GM23338 (cell line): ENCODE data around the gene TMEM185B. TPM values are rescaled to one million over a fixed set of nuclear protein-coding genes. Genes with fewer than 3 reads are reported as not detected.

ENCODE experiments used
- ATAC-seq: fragments of 200-7000 bp; cut with Tn5 transposase; 3 replicates; pipeline ENCODE4 v1.9.1; 2020
- DNase-seq: peaks from one replicate; pipeline ENCODE4 v3.0.0-alpha.2; 2015; ENCODE audit warnings: low spot score
- H2AFZ ChIP-seq: fragments of 200-600 bp; sonication (generic); 2 replicates; pipeline ENCODE4 v1.8.0; 2016; ENCODE audit warnings: antibody characterized with exemption, mild to moderate bottlenecking, moderate library complexity
- H3F3A ChIP-seq: fragments of 200-600 bp; sonication (generic); replicated peaks from 2 replicates; pipeline ENCODE4 v1.8.0; 2017; ENCODE audit warnings: antibody characterized with exemption, mixed run types, low read depth
- H3K27ac ChIP-seq: fragments of 200-600 bp; sonication (generic); 2 replicates; pipeline ENCODE4 v1.6.1; 2016; ENCODE audit warnings: low read depth
- H3K27me3 ChIP-seq: fragments of 200-600 bp; sonication (generic); 2 replicates; pipeline ENCODE4 v1.8.0; 2016; ENCODE audit warnings: mild to moderate bottlenecking, mixed run types, moderate library complexity; ENCODE audit not compliant: insufficient read depth
- H3K36me3 ChIP-seq: fragments of 200-600 bp; sonication (generic); 2 replicates; pipeline ENCODE4 v1.8.0; 2016; ENCODE audit warnings: mild to moderate bottlenecking; ENCODE audit not compliant: insufficient read depth
- H3K4me1 ChIP-seq: fragments of 200-600 bp; sonication (generic); 2 replicates; pipeline ENCODE4 v1.8.0; 2016; ENCODE audit warnings: mild to moderate bottlenecking, moderate library complexity; ENCODE audit not compliant: insufficient read depth
- H3K4me2 ChIP-seq: fragments of 200-600 bp; sonication (generic); 2 replicates; pipeline ENCODE4 v1.7.1; 2017; ENCODE audit warnings: mixed run types
- H3K4me3 ChIP-seq: fragments of 200-600 bp; sonication (generic); 2 replicates; pipeline ENCODE4 v1.6.1; 2016; ENCODE audit warnings: mixed run types
- H3K79me2 ChIP-seq: fragments of 200-600 bp; sonication (generic); replicated peaks from 2 replicates; pipeline ENCODE4 v1.8.0; 2017; ENCODE audit warnings: mild to moderate bottlenecking; ENCODE audit not compliant: insufficient read depth
- H3K9me2 ChIP-seq: fragments of 200-600 bp; sonication (generic); 2 replicates; pipeline ENCODE4 v1.8.0; 2017; ENCODE audit not compliant: insufficient read depth
- H4K20me1 ChIP-seq: fragments of 200-600 bp; sonication (generic); replicated peaks from 2 replicates; pipeline ENCODE4 v1.8.0; 2017; ENCODE audit warnings: mild to moderate bottlenecking; ENCODE audit not compliant: insufficient read depth
- H3K27ac Mint-ChIP-seq: 2 replicates; pipeline ENCODE4 v1.8.0; 2020; ENCODE audit warnings: inconsistent platforms, mild to moderate bottlenecking, moderate library complexity, mixed read lengths
- H3K27me3 Mint-ChIP-seq: 3 replicates; pipeline ENCODE4 v1.8.0; 2022; ENCODE audit warnings: low read depth, mild to moderate bottlenecking, moderate library complexity, mixed read lengths, inconsistent platforms; ENCODE audit not compliant: insufficient read depth, poor library complexity
- H3K36me3 Mint-ChIP-seq: 3 replicates; pipeline ENCODE4 v1.8.0; 2021; ENCODE audit warnings: low read depth, mild to moderate bottlenecking, inconsistent platforms, moderate library complexity, mixed read lengths
- H3K4me1 Mint-ChIP-seq: 3 replicates; pipeline ENCODE4 v1.8.0; 2020; ENCODE audit warnings: mild to moderate bottlenecking, inconsistent platforms, mixed read lengths
- H3K4me3 Mint-ChIP-seq: 3 replicates; pipeline ENCODE4 v1.8.0; 2021; ENCODE audit warnings: moderate library complexity, mild to moderate bottlenecking, inconsistent platforms, mixed read lengths
- H3K9me3 Mint-ChIP-seq: 3 replicates; pipeline ENCODE4 v1.8.0; 2020; ENCODE audit warnings: moderate library complexity, mild to moderate bottlenecking, inconsistent platforms, mixed read lengths
- CTCF ChIP-seq, 2 experiments: fragments of 200-600 bp in 1 of 2; sonication (generic) in 1 of 2; conservative IDR thresholded peaks; 2 replicates each; pipeline versions ENCODE4 v1.5.1 to v1.6.1; 2016 to 2017; ENCODE audit warnings: antibody characterized with exemption in 2 of 2, low read depth in 2 of 2, mild to moderate bottlenecking in 2 of 2, moderate library complexity in 1 of 2
- EZH2 ChIP-seq: fragments of 200-600 bp; sonication (generic); IDR thresholded peaks from one replicate; pipeline ENCODE4 v1.8.0; 2017; ENCODE audit warnings: antibody characterized with exemption, mild to moderate bottlenecking, low read depth; ENCODE audit not compliant: unreplicated experiment
- EZH2phosphoT487 ChIP-seq: fragments of 200-600 bp; sonication (generic); IDR thresholded peaks from one replicate; pipeline ENCODE4 v1.8.1; 2018; ENCODE audit warnings: antibody characterized with exemption; ENCODE audit not compliant: unreplicated experiment
- NANOG ChIP-seq: IDR thresholded peaks from 2 replicates; pipeline ENCODE4 v1.6.1; 2016; ENCODE audit warnings: antibody characterized with exemption, borderline replicate concordance
- POLR2AphosphoS5 ChIP-seq: IDR thresholded peaks from 2 replicates; pipeline ENCODE4 v1.6.1; 2016; ENCODE audit warnings: antibody characterized with exemption, low read depth
- STAT1 ChIP-seq: IDR thresholded peaks from one replicate; pipeline ENCODE4 v1.6.1; 2016; ENCODE audit warnings: antibody characterized with exemption; ENCODE audit not compliant: unreplicated experiment
- ZNF331 ChIP-seq: fragments of 250-450 bp; sonication (Bioruptor Pico); IDR thresholded peaks from 2 replicates; pipeline ENCODE4 v1.5.0; 2020; ENCODE audit warnings: low read depth, mild to moderate bottlenecking, moderate library complexity
- polyA plus RNA-seq: library from polyadenylated mRNA; unstranded; fragments of >200 nt; fragmentation: Nextera tagmentation; extraction: Ambion mirVana; gene quantifications from 2 replicates; pipeline ENCODE4 v1.2.1, GENCODE V29; 2016
- total RNA-seq: library from RNA; depleted of rRNA; stranded (reverse); fragments of >200 nt; shearing (Covaris generic); gene quantifications from 2 replicates; pipeline ENCODE4 v1.2.3, GENCODE V29; 2014
- TF ChIP-seq, protein P1 (sequence below): fragments of 250-450 bp; sonication (Bioruptor Pico); IDR thresholded peaks from 2 replicates; pipeline ENCODE4 v1.5.0; 2020; ENCODE audit warnings: mild to moderate bottlenecking, moderate library complexity

The TMEM185B gene
- total and polyA plus RNA-seq, 2 experiments from 2014 or later, result 3.9 to 24.4 TPM

GRCh38 chr2:120238728-120239487 lies 15.7 kb upstream of the TMEM185B start (continued):
- TF ChIP-seq, protein P1, sequence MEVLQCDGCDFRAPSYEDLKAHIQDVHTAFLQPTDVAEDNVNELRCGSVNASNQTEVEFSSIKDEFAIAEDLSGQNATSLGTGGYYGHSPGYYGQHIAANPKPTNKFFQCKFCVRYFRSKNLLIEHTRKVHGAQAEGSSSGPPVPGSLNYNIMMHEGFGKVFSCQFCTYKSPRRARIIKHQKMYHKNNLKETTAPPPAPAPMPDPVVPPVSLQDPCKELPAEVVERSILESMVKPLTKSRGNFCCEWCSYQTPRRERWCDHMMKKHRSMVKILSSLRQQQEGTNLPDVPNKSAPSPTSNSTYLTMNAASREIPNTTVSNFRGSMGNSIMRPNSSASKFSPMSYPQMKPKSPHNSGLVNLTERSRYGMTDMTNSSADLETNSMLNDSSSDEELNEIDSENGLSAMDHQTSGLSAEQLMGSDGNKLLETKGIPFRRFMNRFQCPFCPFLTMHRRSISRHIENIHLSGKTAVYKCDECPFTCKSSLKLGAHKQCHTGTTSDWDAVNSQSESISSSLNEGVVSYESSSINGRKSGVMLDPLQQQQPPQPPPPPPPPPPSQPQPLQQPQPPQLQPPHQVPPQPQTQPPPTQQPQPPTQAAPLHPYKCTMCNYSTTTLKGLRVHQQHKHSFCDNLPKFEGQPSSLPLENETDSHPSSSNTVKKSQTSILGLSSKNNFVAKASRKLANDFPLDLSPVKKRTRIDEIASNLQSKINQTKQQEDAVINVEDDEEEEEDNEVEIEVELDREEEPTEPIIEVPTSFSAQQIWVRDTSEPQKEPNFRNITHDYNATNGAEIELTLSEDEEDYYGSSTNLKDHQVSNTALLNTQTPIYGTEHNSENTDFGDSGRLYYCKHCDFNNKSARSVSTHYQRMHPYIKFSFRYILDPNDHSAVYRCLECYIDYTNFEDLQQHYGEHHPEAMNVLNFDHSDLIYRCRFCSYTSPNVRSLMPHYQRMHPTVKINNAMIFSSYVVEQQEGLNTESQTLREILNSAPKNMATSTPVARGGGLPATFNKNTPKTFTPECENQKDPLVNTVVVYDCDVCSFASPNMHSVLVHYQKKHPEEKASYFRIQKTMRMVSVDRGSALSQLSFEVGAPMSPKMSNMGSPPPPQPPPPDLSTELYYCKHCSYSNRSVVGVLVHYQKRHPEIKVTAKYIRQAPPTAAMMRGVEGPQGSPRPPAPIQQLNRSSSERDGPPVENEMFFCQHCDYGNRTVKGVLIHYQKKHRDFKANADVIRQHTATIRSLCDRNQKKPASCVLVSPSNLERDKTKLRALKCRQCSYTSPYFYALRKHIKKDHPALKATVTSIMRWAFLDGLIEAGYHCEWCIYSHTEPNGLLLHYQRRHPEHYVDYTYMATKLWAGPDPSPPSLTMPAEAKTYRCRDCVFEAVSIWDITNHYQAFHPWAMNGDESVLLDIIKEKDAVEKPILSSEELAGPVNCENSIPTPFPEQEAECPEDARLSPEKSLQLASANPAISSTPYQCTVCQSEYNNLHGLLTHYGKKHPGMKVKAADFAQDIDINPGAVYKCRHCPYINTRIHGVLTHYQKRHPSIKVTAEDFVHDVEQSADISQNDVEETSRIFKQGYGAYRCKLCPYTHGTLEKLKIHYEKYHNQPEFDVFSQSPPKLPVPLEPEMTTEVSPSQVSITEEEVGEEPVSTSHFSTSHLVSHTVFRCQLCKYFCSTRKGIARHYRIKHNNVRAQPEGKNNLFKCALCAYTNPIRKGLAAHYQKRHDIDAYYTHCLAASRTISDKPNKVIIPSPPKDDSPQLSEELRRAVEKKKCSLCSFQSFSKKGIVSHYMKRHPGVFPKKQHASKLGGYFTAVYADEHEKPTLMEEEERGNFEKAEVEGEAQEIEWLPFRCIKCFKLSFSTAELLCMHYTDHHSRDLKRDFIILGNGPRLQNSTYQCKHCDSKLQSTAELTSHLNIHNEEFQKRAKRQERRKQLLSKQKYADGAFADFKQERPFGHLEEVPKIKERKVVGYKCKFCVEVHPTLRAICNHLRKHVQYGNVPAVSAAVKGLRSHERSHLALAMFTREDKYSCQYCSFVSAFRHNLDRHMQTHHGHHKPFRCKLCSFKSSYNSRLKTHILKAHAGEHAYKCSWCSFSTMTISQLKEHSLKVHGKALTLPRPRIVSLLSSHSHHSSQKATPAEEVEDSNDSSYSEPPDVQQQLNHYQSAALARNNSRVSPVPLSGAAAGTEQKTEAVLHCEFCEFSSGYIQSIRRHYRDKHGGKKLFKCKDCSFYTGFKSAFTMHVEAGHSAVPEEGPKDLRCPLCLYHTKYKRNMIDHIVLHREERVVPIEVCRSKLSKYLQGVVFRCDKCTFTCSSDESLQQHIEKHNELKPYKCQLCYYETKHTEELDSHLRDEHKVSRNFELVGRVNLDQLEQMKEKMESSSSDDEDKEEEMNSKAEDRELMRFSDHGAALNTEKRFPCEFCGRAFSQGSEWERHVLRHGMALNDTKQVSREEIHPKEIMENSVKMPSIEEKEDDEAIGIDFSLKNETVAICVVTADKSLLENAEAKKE (CRISPR knock-in tag), result no peak
- TF ChIP-seq NANOG (no peak), POLR2AphosphoS5 (no peak), ZNF331 (CRISPR knock-in tag) (no peak), EZH2phosphoT487 (no peak), CTCF (conservative IDR thresholded peaks at IDR 0.05; ENCODE audit: low read depth in 2 of 2) (no peak)

GRCh38 chr2:120237491-120237902 lies 14.3 kb upstream of the TMEM185B start:
- Mint-ChIP-seq H3K36me3 (no peaks in the 10 kb centered on the region), H3K27me3 (peaks cover 13% of the 10 kb centered on the region), H3K27ac (no peak overlapping the region), H3K9me3 (peaks cover 3% of the 10 kb centered on the region; the same call in 1 of the 3 replicates), H3K4me3 (no peak overlapping the region), H3K4me1 (peaks cover 16% of the 10 kb centered on the region)
- H3K27ac ChIP-seq, result no peak overlapping the region
- no peak for ATAC-seq
- no peak for DNase-seq
- H3K9me2 ChIP-seq, result no peaks in the 10 kb centered on the region
- H3K4me1 ChIP-seq, result peaks cover 9% of the 10 kb centered on the region
- H3K79me2 ChIP-seq, result no peaks in the 10 kb centered on the region
- H4K20me1 ChIP-seq, result peaks cover 4% of the 10 kb centered on the region; the same call in 1 of the 2 replicates
- H3K4me2 ChIP-seq, result no peak overlapping the region
- H3K27me3 ChIP-seq, result no peaks in the 10 kb centered on the region
- H2AFZ ChIP-seq, result no peak overlapping the region
- H3K4me3 ChIP-seq, result no peak overlapping the region
- H3K36me3 ChIP-seq, result no peaks in the 10 kb centered on the region
- no peaks in the 10 kb centered on the region for H3F3A ChIP-seq
- no peak for TF ChIP-seq NANOG
- no peak for TF ChIP-seq EZH2phosphoT487
- no peak for TF ChIP-seq ZNF331 (CRISPR knock-in tag)
- no peak for TF ChIP-seq STAT1
- TF ChIP-seq EZH2, result no peak
